HG02840 (cell line): Measurements from ENCODE around the gene FAM81A.
"Not testable (repeated sequence)": the region's sequence is repeated elsewhere in the genome, so short reads cannot be mapped to it uniquely, and the experiment has no call there.

Source experiments
- ATAC-seq: cut with Tn5 transposase; IDR thresholded peaks from one replicate; pipeline ENCODE4 v1.9.1; 2021; ENCODE audit warnings: mild to moderate bottlenecking, moderate library complexity, moderate number of reproducible peaks; ENCODE audit not compliant: unreplicated experiment, low FRiP score

The FAM81A gene

DNA sequence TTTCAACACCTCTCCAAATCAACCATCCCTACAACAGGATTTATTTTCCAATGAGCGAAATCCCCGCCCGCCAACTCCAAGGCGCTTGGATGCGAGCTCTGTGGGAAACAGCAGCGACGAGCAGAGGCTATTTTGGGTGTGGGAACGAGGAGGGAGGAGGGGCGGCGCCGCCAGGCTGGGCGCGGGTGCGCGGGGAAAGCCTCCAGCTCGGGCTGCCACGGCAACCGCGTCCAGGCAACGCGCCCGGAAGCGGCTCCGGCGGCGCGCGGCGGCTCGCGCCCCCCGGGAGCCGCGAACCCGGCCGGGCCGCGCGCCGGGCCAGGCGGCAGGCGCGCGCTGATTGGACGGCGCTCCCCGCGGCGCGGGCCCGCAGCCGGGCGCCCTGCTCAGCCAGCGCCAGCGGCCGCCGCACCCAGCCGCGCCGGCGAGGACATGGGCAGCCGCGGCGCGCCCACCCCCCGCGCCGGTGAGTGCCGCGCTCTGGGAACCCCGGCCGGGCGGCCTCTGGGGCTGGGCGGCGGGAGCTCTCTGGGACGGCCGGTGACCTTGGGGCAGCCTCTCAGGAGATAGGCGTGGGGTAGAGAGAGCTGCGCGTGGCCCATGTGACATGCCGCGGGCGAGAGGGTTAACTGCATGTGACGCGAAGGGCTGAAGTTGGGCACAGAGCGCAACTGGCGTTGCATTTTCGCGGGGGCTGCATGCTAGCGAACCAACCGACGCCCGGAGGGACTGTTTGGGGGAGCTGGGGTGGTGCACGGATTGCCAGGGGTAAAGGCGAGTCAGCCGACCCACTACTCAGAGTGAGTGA is at the start of gene FAM81A:
Gene FAM81A (plus strand): TSS at position 370 of the 808 bp plus-strand sequence. CDS start 20,441 bp downstream, outside the sequence.
- no peak for ATAC-seq

DNA sequence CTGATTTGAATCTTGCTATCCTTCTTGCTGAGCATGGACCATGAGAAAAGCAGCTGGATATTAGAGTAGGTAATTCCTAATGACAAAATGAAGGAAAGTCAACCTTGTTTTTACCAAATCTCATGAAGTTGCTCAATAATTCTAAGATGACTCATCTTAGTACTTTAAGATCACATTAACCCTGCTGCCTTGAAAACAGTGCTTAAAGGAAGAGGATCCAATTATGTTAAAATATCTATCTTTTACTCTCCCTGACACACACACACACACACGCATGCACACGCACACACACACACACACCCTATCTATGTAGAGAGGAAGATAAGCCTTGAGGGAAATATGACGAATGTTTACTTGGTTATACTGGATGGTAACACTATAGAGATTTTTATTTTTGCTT is 49.3 kb upstream of the FAM81A start:
- ATAC-seq, result no peak

DNA sequence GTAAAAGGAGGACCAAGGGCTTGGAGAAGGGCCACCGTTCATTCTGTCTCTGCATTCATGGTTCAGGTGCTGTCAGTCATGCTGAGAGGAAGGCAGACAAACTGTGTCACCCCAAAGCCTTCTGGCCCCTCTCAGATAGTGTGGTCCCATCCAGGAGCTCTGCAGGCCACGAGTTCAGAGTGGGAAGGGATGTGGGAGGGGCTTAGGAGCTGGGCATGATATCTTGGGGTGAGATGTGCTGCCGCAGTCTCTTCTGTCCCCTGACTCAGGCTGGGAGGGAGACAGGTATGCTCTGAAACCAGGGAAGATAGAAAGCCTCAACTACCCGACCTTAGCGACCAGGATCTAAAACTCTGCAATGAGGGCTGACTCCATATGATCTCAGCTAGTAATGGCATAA is 45.7 kb upstream of the FAM81A start:
- no peak for ATAC-seq

DNA sequence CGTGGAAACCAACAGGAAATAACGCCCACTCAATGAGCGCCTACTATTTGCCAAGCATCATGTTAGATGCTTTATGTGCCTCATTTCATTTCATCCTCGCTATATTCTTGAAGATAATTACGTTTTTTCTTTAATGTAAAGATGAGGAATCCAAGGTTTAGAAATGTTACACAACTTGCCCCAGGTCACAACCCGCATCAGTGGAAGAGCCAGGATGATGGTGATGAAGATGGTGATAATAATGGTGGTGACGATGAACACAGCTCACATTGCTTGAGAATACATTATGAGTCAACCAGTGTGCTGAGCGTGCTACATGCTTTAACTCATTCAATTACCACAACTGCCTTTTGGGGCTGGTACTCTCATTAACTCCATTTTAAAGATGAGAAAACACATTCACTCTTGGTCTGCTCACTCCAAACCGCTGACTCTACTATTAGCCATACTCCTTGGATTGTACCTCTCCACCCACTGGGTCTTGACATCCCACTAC is 43.8 kb upstream of the FAM81A start:
- no peak for ATAC-seq

DNA sequence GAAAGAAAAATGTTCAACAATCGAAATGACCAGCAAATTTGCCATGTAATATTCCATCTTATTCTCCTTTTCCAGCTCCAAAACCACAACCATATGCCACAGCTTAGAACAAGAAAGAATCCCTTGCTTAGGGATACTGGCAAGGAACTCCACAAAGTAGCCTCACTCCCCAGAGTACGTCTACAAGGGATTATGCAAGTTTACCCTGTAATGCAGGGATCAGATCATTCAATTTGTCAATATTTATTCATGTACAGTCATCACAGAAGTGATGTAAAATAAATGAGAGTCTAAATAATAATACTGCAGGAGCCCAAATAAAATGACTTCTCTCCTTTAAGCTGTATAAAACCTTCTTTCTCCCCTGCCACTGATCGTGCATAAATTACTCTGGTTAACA is 41.8 kb upstream of the FAM81A start:
- no peak for ATAC-seq

DNA sequence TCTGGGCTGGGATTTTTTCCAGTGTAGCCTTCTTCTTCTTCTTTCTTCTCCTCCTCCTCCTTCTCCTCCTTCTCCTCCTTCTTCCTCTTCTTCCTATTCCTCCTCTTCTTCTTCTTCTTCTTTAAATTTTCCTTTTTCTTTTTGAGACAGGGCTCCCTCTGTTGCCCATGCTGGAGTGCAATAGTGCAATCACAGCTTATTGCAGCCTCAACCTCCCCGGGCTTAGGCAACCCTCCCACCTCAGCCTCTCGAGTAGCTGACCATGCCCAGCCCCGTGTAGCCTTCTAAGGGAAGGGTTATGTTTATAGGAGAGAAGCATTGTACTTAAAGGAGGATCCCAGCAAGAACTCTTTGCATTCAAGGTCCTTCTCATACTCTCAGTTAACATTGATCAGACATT is 41.3 kb upstream of the FAM81A start:
- no peak for ATAC-seq

DNA sequence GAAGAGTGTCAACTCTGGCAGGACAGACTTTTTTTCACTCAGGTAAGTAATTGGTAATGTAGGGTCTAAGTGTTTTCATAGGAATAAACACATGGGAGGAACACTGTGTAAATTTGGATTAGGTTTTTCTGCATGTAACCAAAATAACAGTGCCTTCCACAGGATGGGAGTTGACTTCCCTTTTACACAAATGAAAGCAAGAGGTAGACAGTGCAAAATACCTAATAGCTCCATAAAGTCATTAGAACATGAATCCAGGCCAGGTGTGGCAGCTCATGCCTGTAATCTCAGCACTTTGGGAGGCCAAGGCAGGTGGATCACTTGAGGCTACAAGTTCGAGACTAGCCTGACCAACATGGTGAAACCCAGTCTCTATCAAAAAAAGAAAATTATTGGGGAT is 39.8 kb upstream of the FAM81A start:
- ATAC-seq, result no peak

DNA sequence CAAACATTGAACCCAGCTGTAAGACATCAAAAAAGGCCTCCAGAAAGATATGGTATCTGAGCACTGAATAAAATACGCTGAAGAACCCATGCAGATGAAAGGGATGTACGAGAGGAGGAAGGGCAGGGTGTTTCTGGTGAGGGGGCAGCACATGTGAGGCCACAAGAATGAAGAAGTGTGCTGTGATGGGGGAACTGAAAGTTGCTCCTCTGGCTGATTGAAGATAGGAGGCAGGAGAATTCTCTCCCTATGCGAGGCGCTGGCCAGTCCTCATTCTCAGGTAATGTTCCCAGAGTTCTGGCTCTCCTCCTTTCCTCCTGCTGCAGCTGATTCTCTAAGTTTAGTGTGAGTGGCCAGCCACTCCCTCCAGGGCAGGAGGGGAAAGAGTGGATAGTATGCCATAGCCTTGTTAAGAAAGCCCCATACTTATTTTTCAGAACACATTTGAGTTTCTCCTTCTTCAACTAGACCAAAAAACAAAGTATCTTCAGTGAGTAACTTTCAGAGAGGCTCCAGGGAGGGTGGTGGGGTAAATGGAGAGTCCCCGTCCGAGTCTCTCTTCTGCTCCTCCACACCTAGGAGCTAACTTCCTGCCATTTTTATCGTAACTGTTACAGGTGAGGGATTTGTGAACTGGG is 38.4 kb upstream of the FAM81A start:
- peak; percentile 65 for ATAC-seq

DNA sequence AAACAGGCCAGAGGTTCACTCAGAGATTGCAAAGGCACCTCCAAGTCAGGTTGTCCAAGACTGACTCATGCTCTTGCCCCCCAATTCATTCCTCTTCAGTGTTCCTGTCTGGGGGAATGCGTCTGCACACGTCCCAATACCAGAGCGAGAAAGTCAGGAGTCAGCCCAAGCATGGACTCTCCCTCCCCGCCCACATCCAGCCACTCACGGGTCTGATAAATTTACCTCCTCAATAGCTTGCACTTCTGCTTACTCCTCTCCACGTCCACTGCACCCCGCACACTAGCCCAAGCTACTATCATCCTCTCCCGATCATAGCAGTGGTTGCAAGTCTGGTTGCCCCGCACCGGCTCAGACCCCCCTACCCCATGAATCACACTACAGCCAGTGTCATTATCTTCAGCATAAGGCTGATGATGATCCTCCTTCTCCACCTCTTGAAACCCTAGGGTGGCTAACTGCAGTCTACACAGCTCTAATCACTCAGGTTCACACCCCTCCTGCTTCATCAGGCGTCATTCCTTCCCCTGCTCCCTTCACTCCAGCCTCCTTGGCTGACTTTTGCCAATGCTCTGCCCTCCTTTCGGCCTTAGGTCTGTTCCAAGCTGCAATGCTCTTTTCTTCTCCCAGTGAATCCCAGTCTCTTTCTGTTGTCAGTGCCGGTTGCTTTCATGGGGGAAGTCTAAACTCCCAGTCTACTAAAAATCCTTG is 37.7 kb upstream of the FAM81A start:
- ATAC-seq, result no peak

DNA sequence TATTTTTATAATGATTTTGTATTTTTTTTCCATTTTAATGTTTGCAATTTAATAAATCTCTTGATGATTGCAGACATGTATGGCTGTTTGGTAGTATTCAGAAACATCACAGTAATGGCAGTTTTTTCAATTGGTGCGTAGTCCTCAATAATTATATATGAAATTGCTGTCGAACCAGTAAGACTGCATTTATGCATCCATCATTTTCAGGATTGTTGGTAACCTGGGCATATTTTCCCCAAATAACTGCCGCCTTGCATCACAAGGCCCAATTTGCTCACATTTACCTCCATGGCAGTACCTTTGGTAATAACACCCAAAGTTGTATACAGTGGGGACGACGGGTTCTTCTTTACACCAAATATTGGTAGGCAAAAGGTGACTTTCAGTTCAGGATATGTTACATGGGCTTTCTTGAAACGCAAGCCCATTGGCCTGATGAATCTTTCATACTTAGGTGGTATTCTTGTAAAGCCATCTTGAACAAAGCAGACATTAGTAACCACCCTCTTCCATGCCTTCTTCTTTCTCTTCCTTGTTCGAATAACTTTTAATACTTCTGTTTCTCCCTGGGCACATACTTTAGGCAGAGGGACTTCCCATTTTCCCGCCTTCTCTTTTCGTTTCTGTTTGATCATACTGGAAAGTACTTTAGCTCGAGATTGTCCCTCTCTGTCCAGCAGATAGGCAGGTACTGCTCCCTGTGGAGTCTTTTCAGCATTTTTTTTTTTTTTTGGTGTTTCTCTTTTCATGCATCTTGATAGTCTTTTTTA is 36.7 kb upstream of the FAM81A start:
- ATAC-seq, result not testable (repeated sequence)

DNA sequence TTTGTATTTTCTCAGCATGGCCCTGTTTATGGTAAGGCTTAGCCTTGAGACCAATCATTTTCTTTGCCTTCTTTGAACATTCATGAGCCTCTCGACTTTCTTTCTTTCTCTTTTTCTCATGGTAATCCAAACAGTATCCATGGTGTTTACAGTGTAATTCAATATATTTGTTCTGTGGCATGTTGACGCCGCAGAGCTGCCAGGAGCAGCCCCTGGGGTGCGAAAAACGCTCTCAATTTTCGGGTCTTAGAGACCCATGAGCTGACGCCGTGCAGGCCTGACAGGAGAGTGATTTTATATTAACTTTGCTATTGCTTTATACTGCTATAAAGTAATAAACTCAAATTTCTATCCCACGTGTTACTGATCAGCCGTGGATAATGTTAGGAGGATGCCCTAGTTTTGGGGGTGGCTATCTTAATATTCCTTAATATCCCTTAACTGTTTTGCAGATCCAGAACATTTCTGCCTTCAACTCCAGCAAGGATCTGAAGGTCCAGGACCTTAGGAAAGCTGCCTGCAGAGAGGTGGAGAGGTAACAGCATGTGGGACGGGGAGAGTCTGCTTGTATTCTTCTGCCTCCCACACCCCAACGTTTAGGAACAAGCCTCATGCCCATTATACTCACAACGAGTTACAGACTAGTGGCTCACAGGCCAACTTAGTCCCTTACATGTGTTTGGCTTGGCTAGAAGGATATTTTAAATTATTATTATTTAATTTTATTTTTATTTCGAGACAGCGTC is 36.0 kb upstream of the FAM81A start:
- ATAC-seq, result no peak

DNA sequence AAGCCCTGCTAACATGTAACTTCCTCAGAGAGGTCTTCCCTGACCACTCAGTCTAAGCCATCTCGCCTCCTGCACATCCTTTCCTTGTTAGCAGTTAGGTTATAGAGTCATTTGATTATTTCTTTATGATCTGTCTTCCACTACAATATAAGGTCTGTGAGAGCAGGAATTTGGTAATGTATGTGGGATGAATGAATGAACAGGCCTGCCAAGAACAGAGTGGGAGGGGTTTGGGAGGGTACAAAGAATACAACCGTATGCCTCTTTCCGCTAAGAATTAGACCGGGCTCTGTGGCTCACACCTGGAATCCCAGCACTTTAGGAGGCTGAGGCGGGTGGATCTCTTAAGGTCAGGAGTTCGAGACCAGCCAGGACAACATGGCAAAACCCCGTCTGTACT is 32.9 kb upstream of the FAM81A start:
- ATAC-seq, result no peak

DNA sequence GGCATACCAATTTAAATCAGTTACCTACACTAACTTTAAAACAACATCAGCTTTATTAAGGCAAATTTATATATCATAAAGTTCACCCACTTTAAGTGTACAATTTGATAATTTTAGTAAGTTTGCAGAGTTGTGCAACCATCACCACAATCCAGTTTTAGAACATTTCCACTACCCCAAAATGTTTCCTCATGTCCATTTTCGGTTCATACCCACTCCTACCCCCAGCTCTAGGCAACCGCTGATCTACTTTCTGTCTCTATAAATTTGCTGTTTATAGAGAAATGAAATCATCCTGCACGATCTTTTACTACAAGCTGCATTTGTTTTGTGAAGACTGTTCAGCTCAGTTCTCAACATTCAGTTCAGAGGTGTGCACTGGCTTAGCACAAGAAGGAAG is 31.5 kb upstream of the FAM81A start:
- no peak for ATAC-seq

DNA sequence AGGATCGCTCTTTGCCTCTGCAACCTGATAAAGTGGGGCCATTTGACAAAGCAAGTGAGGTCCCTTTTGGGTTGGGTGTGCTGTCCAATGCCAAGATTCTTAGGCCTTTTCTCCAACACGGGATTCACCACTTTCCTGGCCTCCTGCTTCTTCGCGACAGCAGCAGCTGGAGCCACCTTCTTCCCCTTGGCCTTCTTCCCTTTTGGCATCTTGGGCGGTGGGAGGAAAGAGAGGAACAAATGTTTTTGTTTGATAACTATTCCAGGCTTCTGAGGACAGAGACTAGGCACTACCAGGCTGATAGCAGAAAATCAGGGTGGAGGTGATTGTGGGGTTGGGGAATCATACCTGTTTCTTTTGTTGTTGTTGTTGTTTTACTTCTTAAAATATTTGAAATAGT is 30.0 kb upstream of the FAM81A start:
- no peak for ATAC-seq

DNA sequence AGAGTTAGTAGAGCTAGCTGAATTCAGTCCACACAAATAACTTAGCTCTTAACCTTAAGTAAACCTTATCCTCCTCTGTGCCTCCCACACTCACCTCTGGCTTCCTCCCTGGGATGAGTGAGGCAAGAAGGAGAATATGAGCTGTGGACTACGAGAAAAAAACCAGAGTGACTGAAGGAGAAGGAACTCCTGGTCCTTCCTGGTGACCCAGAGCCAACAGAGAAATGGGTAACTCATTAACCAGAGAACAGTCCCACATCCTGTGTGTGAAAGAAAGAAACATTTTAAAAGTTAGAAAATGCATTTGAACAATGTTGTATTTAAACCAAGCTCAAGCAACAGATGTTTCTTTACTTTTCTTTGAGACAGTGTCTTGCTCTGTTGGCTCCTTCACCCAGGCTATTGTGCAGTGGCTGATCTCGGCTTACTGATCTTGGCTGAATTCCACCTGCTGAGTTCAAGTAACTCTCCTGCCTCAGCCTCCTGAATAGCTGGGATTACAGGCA is 27.5 kb upstream of the FAM81A start:
- ATAC-seq, result no peak

DNA sequence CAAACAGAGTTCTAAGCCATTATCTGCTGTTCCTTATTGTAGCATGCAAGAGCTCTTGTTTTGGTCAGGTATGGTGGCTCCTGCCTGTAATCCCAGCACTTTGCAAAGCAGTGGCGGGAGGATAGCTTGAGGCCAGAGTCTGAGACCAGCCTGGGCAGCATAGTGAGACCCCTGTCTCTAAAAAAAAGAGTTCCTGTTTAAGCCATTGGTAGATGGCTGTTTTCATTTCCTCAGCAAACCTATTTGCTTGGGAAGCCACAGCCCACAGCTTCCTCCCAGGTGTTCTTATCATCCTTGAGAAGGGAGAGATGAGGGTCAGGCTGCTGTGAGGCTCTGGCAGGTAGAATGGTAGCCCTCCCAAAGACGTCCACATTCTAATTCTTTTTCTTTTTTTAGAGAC is 24.4 kb upstream of the FAM81A start:
- ATAC-seq, result no peak

DNA sequence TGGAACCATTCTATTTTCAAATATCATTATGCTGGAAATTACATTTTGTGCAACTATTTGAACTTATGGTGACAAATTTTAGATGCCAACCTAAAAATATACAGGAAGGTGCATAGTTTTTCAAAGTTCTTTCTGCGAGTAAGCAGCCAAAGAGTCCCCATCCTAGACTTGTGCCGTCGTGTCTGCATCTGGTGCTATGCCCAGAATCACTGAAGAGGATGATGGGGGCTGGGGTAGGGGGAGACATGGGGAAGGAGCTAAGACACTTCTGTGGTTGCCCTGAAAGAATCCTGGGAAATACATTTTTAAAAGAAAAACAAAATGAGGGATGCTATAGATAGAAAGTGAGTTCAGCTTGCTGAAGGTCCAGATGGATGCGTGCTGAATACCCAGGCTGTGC is 21.2 kb upstream of the FAM81A start:
- ATAC-seq, result no peak

DNA sequence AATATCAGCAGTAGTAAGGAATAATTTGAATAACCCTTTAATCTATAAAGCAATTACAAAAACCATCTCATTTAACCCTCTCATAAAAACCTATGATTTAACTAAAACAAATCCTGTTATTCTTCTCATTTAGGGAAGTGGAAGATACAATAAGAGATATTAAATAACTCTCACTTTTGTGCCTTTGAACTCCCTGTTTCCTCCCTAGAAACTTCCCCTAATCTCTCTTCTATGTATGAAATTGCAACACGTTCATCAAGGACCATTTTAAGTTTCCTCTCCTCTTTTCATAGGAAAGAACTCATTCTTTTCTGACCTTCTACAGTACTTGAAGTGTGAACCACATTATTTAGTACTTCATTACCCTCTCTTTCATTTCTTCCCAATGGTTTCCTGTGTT is 18.8 kb upstream of the FAM81A start:
- no peak for ATAC-seq

DNA sequence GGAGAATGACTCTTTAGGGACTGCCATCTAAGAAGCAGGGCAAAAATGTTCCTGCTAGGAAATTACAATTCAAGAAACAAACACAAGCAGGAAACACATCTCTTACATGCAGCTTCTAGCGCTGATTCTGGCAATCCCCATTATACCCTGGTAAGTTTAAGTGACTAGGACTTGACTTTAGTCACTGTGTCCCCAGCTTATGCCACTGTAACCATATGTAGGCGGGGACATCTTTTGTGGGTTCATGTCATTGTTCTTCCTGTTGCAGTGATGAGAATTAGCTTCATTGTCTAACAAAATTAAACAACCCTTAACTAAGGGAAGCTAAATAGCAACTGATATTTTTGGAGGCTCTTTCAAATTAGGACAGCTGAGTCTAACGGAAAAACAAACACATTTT is 17.9 kb upstream of the FAM81A start:
- ATAC-seq, result no peak
